HL-60 (cell line): ENCODE data around the gene FRMD5.

ENCODE experiments used
- DNase-seq, 2 experiments: peaks; one replicate each; pipeline ENCODE4 v3.0.0-alpha.2; 2010 to 2020; ENCODE audit warnings: low read depth in 1 of 2, low spot score in 1 of 2
- H3K27ac ChIP-seq: fragments of 250-450 bp; sonication (Bioruptor Pico); replicated peaks from 2 replicates; pipeline ENCODE4 v1.5.1; 2020; ENCODE audit warnings: mild to moderate bottlenecking, moderate library complexity
- H3K27me3 ChIP-seq: fragments of 250-450 bp; sonication (Bioruptor Pico); 2 replicates; pipeline ENCODE4 v1.5.1; 2021; ENCODE audit warnings: mild to moderate bottlenecking, moderate library complexity; ENCODE audit not compliant: insufficient read depth, poor library complexity, severe bottlenecking
- H3K4me3 ChIP-seq: replicated peaks from 2 replicates; pipeline ENCODE4 v1.5.1; 2011; ENCODE audit warnings: mild to moderate bottlenecking, control low read depth, low read length; ENCODE audit not compliant: insufficient read depth
- CTCF ChIP-seq: IDR thresholded peaks from one replicate; pipeline ENCODE4 v1.5.1; 2011; ENCODE audit warnings: low read length, control low read depth, inconsistent platforms; ENCODE audit not compliant: insufficient read depth
- GABPA ChIP-seq: IDR thresholded peaks from 2 replicates; pipeline ENCODE4 v1.6.1; 2012; ENCODE audit warnings: low read depth
- POLR2AphosphoS5 ChIP-seq: IDR thresholded peaks from 2 replicates; pipeline ENCODE4 v1.6.1; 2012; ENCODE audit warnings: low read depth
- REST ChIP-seq: IDR thresholded peaks from 2 replicates; pipeline ENCODE4 v1.6.1; 2012; ENCODE audit warnings: low read depth; ENCODE audit not compliant: insufficient replicate concordance
- SPI1 ChIP-seq: IDR thresholded peaks from 2 replicates; pipeline ENCODE4 v1.6.1; 2012; ENCODE audit warnings: low read depth, mild to moderate bottlenecking, borderline replicate concordance

Gene FRMD5

GRCh38 chr15:43876872-43877271, 318.2 kb downstream of the FRMD5 start:
- no peak for DNase-seq
- TF ChIP-seq REST (no peak), SPI1 (no peak), POLR2AphosphoS5 (no peak), GABPA (no peak), CTCF (no peak)
- H3K4me3 ChIP-seq = no peak overlapping the region
- H3K27ac ChIP-seq = no peak overlapping the region
- H3K27me3 ChIP-seq = no peaks in the 10 kb centered on the region

- Histone ChIP-seq H3K27me3 (no peaks in the 10 kb centered on the region), H3K27ac (no peak overlapping the region), H3K4me3 (no peak overlapping the region)
- DNase-seq = no peak
- TF ChIP-seq SPI1 (no peak), POLR2AphosphoS5 (no peak), CTCF (no peak), GABPA (no peak), REST (no peak)
These were observed 321.4 kb downstream of the FRMD5 start for GRCh38 chr15:43873651-43874050.

GRCh38 chr15:43872416-43873020, 322.6 kb downstream of the FRMD5 start:
- H3K27ac ChIP-seq = no peak overlapping the region
- H3K4me3 ChIP-seq = no peak overlapping the region
- no peaks in the 10 kb centered on the region for H3K27me3 ChIP-seq
- DNase-seq = peak; percentile 28 to 29
- TF ChIP-seq CTCF (peak; percentile 24), SPI1 (no peak), GABPA (no peak)

- no peak for DNase-seq
- H3K27me3 ChIP-seq = no peaks in the 10 kb centered on the region
- no peak overlapping the region for H3K27ac ChIP-seq
- TF ChIP-seq SPI1 = no peak
- no peak for TF ChIP-seq REST
- no peak for TF ChIP-seq GABPA
- TF ChIP-seq CTCF = no peak
- TF ChIP-seq POLR2AphosphoS5 = no peak
- no peak overlapping the region for H3K4me3 ChIP-seq
These were observed 323.2 kb downstream of the FRMD5 start for GRCh38 chr15:43871835-43872234.
